SU-DHL-6 (cell line): ENCODE results near the gene PCDHGB2.
"Not testable (repeated sequence)": the region's sequence is repeated elsewhere in the genome, so short reads cannot be mapped to it uniquely, and the experiment has no call there.

Experiments
- H2AFZ ChIP-seq: fragments of 200-600 bp; sonication (generic); 2 replicates; pipeline ENCODE4 v1.6.1; 2014; ENCODE audit warnings: low read depth, mild to moderate bottlenecking, moderate library complexity, mixed read lengths, antibody characterized with exemption, low read length; ENCODE audit not compliant: severe bottlenecking
- H3F3A ChIP-seq: fragments of 200-600 bp; shearing (Covaris generic); 2 replicates; pipeline ENCODE4 v1.6.0; 2016; ENCODE audit warnings: antibody characterized with exemption, mild to moderate bottlenecking; ENCODE audit not compliant: insufficient read depth
- H3K27ac ChIP-seq: fragments of 200-600 bp; sonication (generic); 2 replicates; pipeline ENCODE4 v1.5.1; 2016; ENCODE audit warnings: low read depth, mild to moderate bottlenecking, low read length, moderate library complexity, mixed read lengths
- H3K27me3 ChIP-seq: fragments of 200-600 bp; sonication (generic), shearing (Covaris generic); 2 replicates; pipeline ENCODE4 v1.6.0; 2014; ENCODE audit warnings: mild to moderate bottlenecking, low read length
- H3K36me3 ChIP-seq: fragments of 200-600 bp; sonication (generic); 2 replicates; pipeline ENCODE4 v1.6.1; 2014; ENCODE audit warnings: mild to moderate bottlenecking, low read length, mixed read lengths
- H3K4me2 ChIP-seq: fragments of 300-600, 200-600 bp; shearing (Covaris generic), sonication (generic); 2 replicates; pipeline ENCODE4 v1.6.0; 2014; ENCODE audit warnings: low read length, low read depth, mild to moderate bottlenecking; ENCODE audit not compliant: poor library complexity, severe bottlenecking
- H3K4me3 ChIP-seq: fragments of 200-600 bp; sonication (generic); 2 replicates; pipeline ENCODE4 v1.5.1; 2014; ENCODE audit warnings: antibody characterized with exemption, low read length, mild to moderate bottlenecking, mixed read lengths; ENCODE audit not compliant: insufficient read depth, poor library complexity, severe bottlenecking
- H3K79me2 ChIP-seq: fragments of 200-600 bp; sonication (generic); 2 replicates; pipeline ENCODE4 v1.6.1; 2014; ENCODE audit warnings: mild to moderate bottlenecking, low read length, moderate library complexity; ENCODE audit not compliant: insufficient read depth
- H3K9ac ChIP-seq: fragments of 200-600 bp; sonication (generic); 2 replicates; pipeline ENCODE4 v1.7.0; 2014; ENCODE audit warnings: mild to moderate bottlenecking, low read length
- H3K9me2 ChIP-seq: fragments of 200-600 bp; sonication (generic); replicated peaks from 2 replicates; pipeline ENCODE4 v1.6.1; 2014; ENCODE audit warnings: low read length; ENCODE audit not compliant: insufficient read depth
- H3K9me3 ChIP-seq: fragments of 200-600 bp; sonication (generic); 2 replicates; pipeline ENCODE4 v1.6.1; 2014; ENCODE audit warnings: low read length, mixed read lengths; ENCODE audit not compliant: insufficient read depth
- H4K20me1 ChIP-seq: fragments of 200-600 bp; sonication (generic); 2 replicates; pipeline ENCODE4 v1.6.1; 2014; ENCODE audit warnings: low read depth, mild to moderate bottlenecking, antibody characterized with exemption, low read length, moderate library complexity, mixed read lengths
- EZH2phosphoT487 ChIP-seq: fragments of 200-600 bp; sonication (generic), shearing (Covaris generic); conservative IDR thresholded peaks from 2 replicates; pipeline ENCODE4 v1.6.1; 2018; ENCODE audit warnings: mild to moderate bottlenecking, antibody characterized with exemption, low read length, moderate library complexity, mixed read lengths
- TF ChIP-seq, protein P1 (sequence below): fragments of 200-600 bp; sonication (generic); IDR thresholded peaks from one replicate; pipeline ENCODE4 v1.5.1; 2017; ENCODE audit warnings: antibody characterized with exemption, mild to moderate bottlenecking, low read length, moderate library complexity; ENCODE audit not compliant: insufficient read depth, poor library complexity, severe bottlenecking

Gene PCDHGB2

DNA sequence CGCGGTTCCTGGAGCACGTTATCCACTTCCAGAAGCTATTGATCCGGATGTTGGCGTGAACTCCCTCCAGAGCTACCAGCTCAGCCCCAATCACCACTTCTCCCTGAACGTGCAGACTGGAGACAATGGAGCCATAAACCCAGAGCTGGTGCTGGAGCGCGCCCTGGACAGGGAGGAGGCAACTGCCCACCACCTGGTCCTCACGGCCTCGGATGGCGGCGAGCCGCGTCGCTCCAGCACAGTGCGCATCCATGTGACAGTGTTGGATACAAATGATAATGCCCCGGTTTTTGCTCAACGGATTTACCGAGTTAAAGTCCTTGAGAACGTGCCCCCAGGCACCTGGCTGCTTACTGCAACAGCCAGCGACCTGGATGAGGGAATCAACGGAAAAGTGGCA lies 43.6 kb downstream of the PCDHGB2 start:
- H3K27me3 ChIP-seq = no peaks in the 10 kb centered on the region
- TF ChIP-seq, protein P1, sequence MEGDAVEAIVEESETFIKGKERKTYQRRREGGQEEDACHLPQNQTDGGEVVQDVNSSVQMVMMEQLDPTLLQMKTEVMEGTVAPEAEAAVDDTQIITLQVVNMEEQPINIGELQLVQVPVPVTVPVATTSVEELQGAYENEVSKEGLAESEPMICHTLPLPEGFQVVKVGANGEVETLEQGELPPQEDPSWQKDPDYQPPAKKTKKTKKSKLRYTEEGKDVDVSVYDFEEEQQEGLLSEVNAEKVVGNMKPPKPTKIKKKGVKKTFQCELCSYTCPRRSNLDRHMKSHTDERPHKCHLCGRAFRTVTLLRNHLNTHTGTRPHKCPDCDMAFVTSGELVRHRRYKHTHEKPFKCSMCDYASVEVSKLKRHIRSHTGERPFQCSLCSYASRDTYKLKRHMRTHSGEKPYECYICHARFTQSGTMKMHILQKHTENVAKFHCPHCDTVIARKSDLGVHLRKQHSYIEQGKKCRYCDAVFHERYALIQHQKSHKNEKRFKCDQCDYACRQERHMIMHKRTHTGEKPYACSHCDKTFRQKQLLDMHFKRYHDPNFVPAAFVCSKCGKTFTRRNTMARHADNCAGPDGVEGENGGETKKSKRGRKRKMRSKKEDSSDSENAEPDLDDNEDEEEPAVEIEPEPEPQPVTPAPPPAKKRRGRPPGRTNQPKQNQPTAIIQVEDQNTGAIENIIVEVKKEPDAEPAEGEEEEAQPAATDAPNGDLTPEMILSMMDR = no peak
- TF ChIP-seq EZH2phosphoT487 = no peak
- H3K9ac ChIP-seq = no peak overlapping the region
- H3K27ac ChIP-seq = no peak overlapping the region
- peaks cover 22% of the 10 kb centered on the region for H3K36me3 ChIP-seq
- no peak overlapping the region for H3K4me3 ChIP-seq
- no peaks in the 10 kb centered on the region for H3F3A ChIP-seq
- no peaks in the 10 kb centered on the region for H3K9me2 ChIP-seq
- H3K9me3 ChIP-seq = peaks cover 37% of the 10 kb centered on the region; the same call in 1 of the 2 replicates
- H3K4me2 ChIP-seq = no peak overlapping the region
- H3K79me2 ChIP-seq = no peaks in the 10 kb centered on the region; the same call in 1 of the 2 replicates
- H2AFZ ChIP-seq = no peak overlapping the region
- H4K20me1 ChIP-seq = no peaks in the 10 kb centered on the region

DNA sequence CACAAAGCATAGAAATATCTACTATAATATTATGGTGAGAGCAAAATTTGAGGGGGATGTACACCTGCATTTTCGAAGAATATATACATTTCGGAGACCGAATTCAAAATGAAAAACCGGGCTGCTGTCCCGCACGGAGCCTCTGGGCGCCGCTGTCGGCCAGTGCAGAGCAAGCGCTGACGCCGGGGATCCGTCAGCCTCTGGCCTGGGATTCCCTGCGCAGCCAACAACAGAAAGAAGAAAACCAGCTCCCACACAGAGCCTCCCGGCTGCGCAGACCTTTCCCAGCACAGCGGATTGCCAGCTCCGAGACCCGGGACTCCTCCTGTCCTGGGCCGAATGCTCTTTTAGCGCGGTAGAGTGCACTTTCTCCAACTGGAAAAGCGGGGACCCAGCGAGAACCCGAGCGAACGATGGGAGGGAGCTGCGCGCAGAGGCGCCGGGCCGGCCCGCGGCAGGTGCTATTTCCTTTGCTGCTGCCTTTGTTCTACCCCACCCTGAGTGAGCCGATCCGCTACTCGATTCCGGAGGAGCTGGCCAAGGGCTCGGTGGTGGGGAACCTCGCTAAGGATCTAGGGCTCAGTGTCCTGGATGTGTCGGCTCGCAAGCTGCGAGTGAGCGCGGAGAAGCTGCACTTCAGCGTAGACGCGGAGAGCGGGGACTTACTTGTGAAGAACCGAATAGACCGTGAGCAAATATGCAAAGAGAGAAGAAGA lies 48.2 kb downstream of the PCDHGB2 start, which contains the start of gene PCDHGB6:
Gene PCDHGB6, plus strand, starts transcription at position 232 of the 716 bp plus-strand sequence. Its CDS starts 182 bp downstream, at position 414.
- peaks cover 12% of the 10 kb centered on the region for H3K36me3 ChIP-seq
- peaks cover 23% of the 10 kb centered on the region; the same call in 1 of the 2 replicates for H3K9me3 ChIP-seq
- H4K20me1 ChIP-seq, H3K9me2 ChIP-seq, H3F3A ChIP-seq, H3K9ac ChIP-seq, H2AFZ ChIP-seq, H3K27ac ChIP-seq, H3K4me3 ChIP-seq, H3K4me2 ChIP-seq, H3K27me3 ChIP-seq, H3K79me2 ChIP-seq: not testable (repeated sequence)

DNA sequence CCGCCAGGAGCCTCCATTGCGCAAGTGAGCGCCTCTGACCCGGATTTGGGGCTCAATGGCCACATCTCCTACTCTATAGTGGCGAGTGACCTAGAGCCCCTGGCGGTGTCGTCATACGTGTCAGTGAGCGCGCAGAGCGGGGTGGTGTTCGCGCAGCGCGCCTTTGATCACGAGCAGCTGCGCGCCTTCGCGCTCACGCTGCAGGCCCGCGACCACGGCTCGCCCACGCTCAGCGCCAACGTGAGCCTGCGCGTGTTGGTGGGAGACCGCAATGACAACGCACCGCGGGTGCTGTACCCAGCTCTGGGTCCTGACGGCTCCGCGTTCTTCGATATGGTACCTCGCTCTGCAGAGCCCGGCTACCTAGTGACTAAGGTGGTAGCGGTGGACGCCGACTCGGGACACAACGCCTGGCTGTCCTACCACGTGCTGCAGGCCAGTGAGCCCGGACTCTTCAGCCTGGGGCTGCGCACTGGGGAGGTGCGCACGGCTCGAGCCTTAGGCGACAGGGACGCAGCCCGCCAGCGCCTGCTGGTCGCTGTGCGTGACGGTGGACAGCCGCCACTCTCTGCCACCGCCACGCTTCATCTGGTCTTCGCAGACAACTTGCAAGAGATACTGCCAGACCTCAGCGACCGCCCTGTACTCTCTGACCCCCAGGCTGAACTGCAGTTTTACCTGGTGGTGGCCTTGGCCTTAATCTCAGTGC lies 50.0 kb downstream of the PCDHGB2 start:
- Histone ChIP-seq H3K36me3 (peaks cover 12% of the 10 kb centered on the region), H3K9me2 (no peaks in the 10 kb centered on the region), H3K27me3 (no peaks in the 10 kb centered on the region), H3F3A (no peaks in the 10 kb centered on the region), H2AFZ (no peak overlapping the region), H4K20me1 (no peaks in the 10 kb centered on the region), H3K27ac (no peak overlapping the region), H3K79me2 (peaks cover 3% of the 10 kb centered on the region; the same call in 1 of the 2 replicates), H3K4me2 (no peak overlapping the region), H3K4me3 (no peak overlapping the region), H3K9ac (no peak overlapping the region), H3K9me3 (peaks cover 21% of the 10 kb centered on the region; the same call in 1 of the 2 replicates)
- TF ChIP-seq EZH2phosphoT487 = no peak
- TF ChIP-seq, protein P1 = no peak

DNA sequence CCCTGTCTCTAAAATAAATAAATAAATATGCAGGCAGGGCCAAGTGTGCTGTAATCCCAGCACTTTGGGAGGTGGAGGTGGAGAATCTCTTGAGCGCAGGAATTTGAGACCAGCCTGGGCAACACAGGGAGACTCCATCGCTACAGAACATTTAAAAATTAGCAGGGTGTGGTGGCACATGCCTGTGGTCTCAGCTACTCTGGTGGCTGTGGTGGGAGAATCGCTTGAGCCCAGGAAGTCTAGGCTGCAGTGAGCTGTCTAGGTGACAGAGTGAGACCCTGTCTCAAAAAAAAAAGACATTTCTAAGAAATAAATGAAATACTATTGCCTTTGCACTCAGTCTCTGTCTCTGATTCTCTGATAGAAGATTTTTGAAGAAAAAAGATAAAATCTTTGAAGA lies 51.8 kb downstream of the PCDHGB2 start:
- 0 out of 2 replicates have a peak, but pooled peaks cover 3% of the 10 kb centered on the region for H3K79me2 ChIP-seq
- no peaks in the 10 kb centered on the region for H3K9me2 ChIP-seq

More for the DNA sequence above, 51.8 kb downstream of the PCDHGB2 start:
- Histone ChIP-seq H3K4me2 (no peak overlapping the region), H3K4me3 (no peak overlapping the region), H2AFZ (no peak overlapping the region), H3K36me3 (peaks cover 7% of the 10 kb centered on the region), H3K9ac (no peak overlapping the region), H4K20me1 (no peaks in the 10 kb centered on the region), H3K27ac (no peak overlapping the region), H3K27me3 (no peaks in the 10 kb centered on the region), H3K9me3 (peaks cover 26% of the 10 kb centered on the region; the same call in 1 of the 2 replicates), H3F3A (0 out of 2 replicates have a peak, but pooled peaks cover 5% of the 10 kb centered on the region)
- TF ChIP-seq EZH2phosphoT487 = no peak
- TF ChIP-seq, protein P1 = no peak
